HUES64 (cell line): ENCODE data around the gene TARBP1.
A peak's percentile ranks its signal among the peaks of the same experiment; 100 is the strongest.

Experiments used
- H3K27ac ChIP-seq: 2 replicates; pipeline ENCODE4 v1.7.0; 2013; ENCODE audit warnings: low read depth, low read length, inconsistent platforms
- H3K27me3 ChIP-seq: 2 replicates; pipeline ENCODE4 v1.6.1; 2013; ENCODE audit warnings: mild to moderate bottlenecking, low read length; ENCODE audit not compliant: insufficient read depth
- H3K36me3 ChIP-seq: 2 replicates; pipeline ENCODE4 v1.6.1; 2013; ENCODE audit warnings: mild to moderate bottlenecking, low read length; ENCODE audit not compliant: insufficient read depth
- H3K4me1 ChIP-seq: 2 replicates; pipeline ENCODE4 v1.6.1; 2013; ENCODE audit warnings: mild to moderate bottlenecking, low read length, moderate library complexity; ENCODE audit not compliant: insufficient read depth
- H3K4me3 ChIP-seq: 2 replicates; pipeline ENCODE4 v1.5.1; 2013; ENCODE audit warnings: mild to moderate bottlenecking, low read length, moderate library complexity
- H3K9ac ChIP-seq: 2 replicates; pipeline ENCODE4 v1.6.1; 2013; ENCODE audit warnings: mild to moderate bottlenecking, low read depth, low read length
- H3K9me3 ChIP-seq: 2 replicates; pipeline ENCODE4 v1.6.1; 2013; ENCODE audit warnings: low read depth, low read length; ENCODE audit not compliant: insufficient read depth
- WGBS: fragments of 150-250, 120-280 bp; methylation state at CpG from one replicate; pipeline ENCODE4 v1.1.7; 2013; ENCODE audit warnings: missing lambda C conversion rate; 5-methylcytosine and 5-hydroxymethylcytosine counted together

The TARBP1 gene

GRCh38 chr1:234375672-234376071, 103.3 kb downstream of the TARBP1 start:
- H3K36me3 ChIP-seq = peaks cover 51% of the 10 kb centered on the region
- no peak overlapping the region for H3K9ac ChIP-seq
- no peak overlapping the region for H3K4me3 ChIP-seq
- 95% methylated on average over 7 of the region's 7 CpGs for WGBS
- no peaks in the 10 kb centered on the region for H3K9me3 ChIP-seq
- H3K27me3 ChIP-seq = no peaks in the 10 kb centered on the region
- no peak overlapping the region for H3K27ac ChIP-seq
- peaks cover 3% of the 10 kb centered on the region; the same call in 1 of the 2 replicates for H3K4me1 ChIP-seq

- Histone ChIP-seq H3K36me3 (peaks cover 34% of the 10 kb centered on the region), H3K4me3 (peak overlapping the region; percentile 89), H3K9me3 (no peaks in the 10 kb centered on the region), H3K9ac (peak overlapping the region; percentile 85), H3K27ac (peak overlapping the region; percentile 84), H3K4me1 (peaks cover 3% of the 10 kb centered on the region; the same call in 1 of the 2 replicates), H3K27me3 (no peaks in the 10 kb centered on the region)
- WGBS = 10% methylated on average over 5 of the region's 6 CpGs
Measured at GRCh38 chr1:234373959-234374254, 105.1 kb downstream of the TARBP1 start.

GRCh38 chr1:234373064-234373958, 105.7 kb downstream of the TARBP1 start, which contains the start of gene COA6:
COA6 (plus strand) TSS chr1:234373456; CDS start chr1:234373467, 11 bp downstream.
- no peaks in the 10 kb centered on the region for H3K9me3 ChIP-seq
- peak within 1 kb of the TSS; percentile 89 for H3K4me3 ChIP-seq
- H3K27me3 ChIP-seq = no peaks in the 10 kb centered on the region; the same call in 1 of the 2 replicates
- H3K36me3 ChIP-seq = peaks cover 29% of the 10 kb centered on the region
- peak within 1 kb of the TSS; percentile 85 for H3K9ac ChIP-seq
- WGBS = under 1% methylated on average over 62 of the region's 62 CpGs
- peak within 1 kb of the TSS; percentile 84 for H3K27ac ChIP-seq
- peaks cover 3% of the 10 kb centered on the region; the same call in 1 of the 2 replicates for H3K4me1 ChIP-seq

GRCh38 chr1:234372011-234372757, 106.8 kb downstream of the TARBP1 start:
- H3K9me3 ChIP-seq = no peaks in the 10 kb centered on the region
- 95% methylated on average over 7 of the region's 9 CpGs for WGBS
- H3K27me3 ChIP-seq = no peaks in the 10 kb centered on the region; the same call in 1 of the 2 replicates
- no peak overlapping the region for H3K27ac ChIP-seq
- H3K4me3 ChIP-seq = peak overlapping the region; percentile 89
- peak overlapping the region; percentile 85 for H3K9ac ChIP-seq
- peaks cover 3% of the 10 kb centered on the region; the same call in 1 of the 2 replicates for H3K4me1 ChIP-seq
- H3K36me3 ChIP-seq = peaks cover 18% of the 10 kb centered on the region

- Histone ChIP-seq H3K27ac (no peak overlapping the region), H3K27me3 (no peaks in the 10 kb centered on the region; the same call in 1 of the 2 replicates), H3K4me3 (no peak overlapping the region), H3K4me1 (peaks cover 3% of the 10 kb centered on the region; the same call in 1 of the 2 replicates), H3K9ac (no peak overlapping the region), H3K9me3 (no peaks in the 10 kb centered on the region), H3K36me3 (peaks cover 13% of the 10 kb centered on the region)
- WGBS = 87% methylated on average over 2 of the region's 2 CpGs
Measured at GRCh38 chr1:234371414-234371813, 107.6 kb downstream of the TARBP1 start.

GRCh38 chr1:234369784-234370183, 109.2 kb downstream of the TARBP1 start:
- no peaks in the 10 kb centered on the region for H3K9me3 ChIP-seq
- no peak overlapping the region for H3K4me3 ChIP-seq
- no peak overlapping the region for H3K27ac ChIP-seq
- H3K4me1 ChIP-seq = peaks cover 3% of the 10 kb centered on the region; the same call in 1 of the 2 replicates
- H3K9ac ChIP-seq = no peak overlapping the region
- no peaks in the 10 kb centered on the region; the same call in 1 of the 2 replicates for H3K27me3 ChIP-seq
- H3K36me3 ChIP-seq = no peaks in the 10 kb centered on the region
- WGBS = no CpG with 5 or more reads among the region's 1 CpG

GRCh38 chr1:234369033-234369430, 109.9 kb downstream of the TARBP1 start:
- WGBS = 83% methylated on average over 2 of the region's 3 CpGs
- Histone ChIP-seq H3K4me3 (no peak overlapping the region), H3K9me3 (no peaks in the 10 kb centered on the region), H3K27me3 (no peaks in the 10 kb centered on the region; the same call in 1 of the 2 replicates), H3K36me3 (no peaks in the 10 kb centered on the region), H3K4me1 (no peaks in the 10 kb centered on the region; the same call in 1 of the 2 replicates), H3K9ac (no peak overlapping the region), H3K27ac (no peak overlapping the region)

GRCh38 chr1:234368320-234369032, 110.5 kb downstream of the TARBP1 start:
- no peak overlapping the region for H3K27ac ChIP-seq
- H3K9me3 ChIP-seq = no peaks in the 10 kb centered on the region
- 80% methylated on average over 12 of the region's 12 CpGs for WGBS
- H3K36me3 ChIP-seq = no peaks in the 10 kb centered on the region
- no peaks in the 10 kb centered on the region; the same call in 1 of the 2 replicates for H3K27me3 ChIP-seq
- H3K9ac ChIP-seq = no peak overlapping the region
- no peak overlapping the region for H3K4me3 ChIP-seq
- H3K4me1 ChIP-seq = no peaks in the 10 kb centered on the region; the same call in 1 of the 2 replicates

GRCh38 chr1:234362558-234362957, 116.4 kb downstream of the TARBP1 start:
- Histone ChIP-seq H3K27me3 (no peaks in the 10 kb centered on the region), H3K36me3 (no peaks in the 10 kb centered on the region), H3K4me1 (no peaks in the 10 kb centered on the region), H3K9me3 (no peaks in the 10 kb centered on the region), H3K9ac (no peak overlapping the region), H3K4me3 (no peak overlapping the region), H3K27ac (no peak overlapping the region)
- WGBS = 84% methylated on average over 1 of the region's 2 CpGs

GRCh38 chr1:234361102-234361603, 117.8 kb downstream of the TARBP1 start:
- H3K4me1 ChIP-seq = no peaks in the 10 kb centered on the region
- H3K36me3 ChIP-seq = no peaks in the 10 kb centered on the region
- no peak overlapping the region for H3K4me3 ChIP-seq
- H3K9ac ChIP-seq = no peak overlapping the region
- H3K9me3 ChIP-seq = no peaks in the 10 kb centered on the region
- H3K27ac ChIP-seq = no peak overlapping the region
- 90% methylated on average over 3 of the region's 3 CpGs for WGBS
- H3K27me3 ChIP-seq = no peaks in the 10 kb centered on the region
